Esophagus squamous epithelium (tissue), 5 donors: ENCODE data around the gene PBX3. TPM values are rescaled to one million over a fixed set of nuclear protein-coding genes. Genes with fewer than 3 reads are reported as not detected.

Experiments used
- DNase-seq: peaks from one replicate; lab custom pipeline; 2025; lab: John Stamatoyannopoulos, UW
- H3K27ac ChIP-seq, 4 donors: fragments of 200-600 bp; sonication (generic); one replicate each; pipeline ENCODE4 v1.5.1; 2016 to 2019; ENCODE audit warnings: mild to moderate bottlenecking in 1 of 4
- H3K27me3 ChIP-seq, 4 donors: fragments of 200-600 bp; sonication (generic); 1 replicate in 3 of 4; 2 replicates in 1 of 4; pipeline versions ENCODE4 v1.5.1 to v1.6.0; 2017 to 2021; ENCODE audit warnings: antibody characterized with exemption in 1 of 4
- H3K36me3 ChIP-seq, 3 donors: fragments of 200-600 bp; sonication (generic); one replicate each; pipeline ENCODE4 v1.5.1; 2016 to 2019
- H3K4me1 ChIP-seq, 3 donors: fragments of 200-600 bp; sonication (generic); one replicate each; pipeline ENCODE4 v1.5.1; 2017 to 2019
- H3K4me3 ChIP-seq, 4 donors: fragments of 200-600 bp; sonication (generic); 1 replicate in 3 of 4; 2 replicates in 1 of 4; pipeline ENCODE4 v1.5.1; 2016 to 2019; ENCODE audit warnings: mild to moderate bottlenecking in 2 of 4, moderate library complexity in 1 of 4
- H3K9me3 ChIP-seq, 3 donors: fragments of 200-600 bp; sonication (generic); one replicate each; pipeline ENCODE4 v1.5.1; 2016 to 2019
- POLR2A ChIP-seq, 4 donors: fragments of 450-650 bp; IDR thresholded peaks; one replicate each; pipeline ENCODE4 v1.6.1; 2017; ENCODE audit warnings: antibody characterized with exemption in 4 of 4, mild to moderate bottlenecking in 4 of 4, moderate library complexity in 3 of 4
- WGBS, 2 donors: methylation state at CpG; one replicate each; pipeline ENCODE4 v1.1.5; 2018; 5-methylcytosine and 5-hydroxymethylcytosine counted together
- intact Hi-C: fragments of 100-400 bp; cut with DNase I; formaldehyde crosslinking; loops from one replicate; pipeline ENCODE4 v1.15.0; 2022
- total RNA-seq, 4 donors: library from RNA; depleted of rRNA; stranded (reverse); fragments of >200 nt; gene quantifications; one replicate each; pipeline ENCODE4 v1.1.0, GENCODE V29; 2016
- TF ChIP-seq, protein P1 (sequence below), 6 experiments: fragments of 450-650 bp in 4 of 6; fragments of 200-600 bp in 2 of 6; sonication (generic) in 2 of 6; IDR thresholded peaks; one replicate each; pipeline ENCODE4 v1.5.1; 2016 to 2019; ENCODE audit warnings: antibody characterized with exemption in 6 of 6, mild to moderate bottlenecking in 4 of 6, moderate library complexity in 4 of 6
- donor health status: DM: yes; HTN: yes; CAD: no.

Gene PBX3
- total RNA-seq, 4 donors from 2014 or later, result 10.2 to 27.1 (median 12.7) TPM

DNA sequence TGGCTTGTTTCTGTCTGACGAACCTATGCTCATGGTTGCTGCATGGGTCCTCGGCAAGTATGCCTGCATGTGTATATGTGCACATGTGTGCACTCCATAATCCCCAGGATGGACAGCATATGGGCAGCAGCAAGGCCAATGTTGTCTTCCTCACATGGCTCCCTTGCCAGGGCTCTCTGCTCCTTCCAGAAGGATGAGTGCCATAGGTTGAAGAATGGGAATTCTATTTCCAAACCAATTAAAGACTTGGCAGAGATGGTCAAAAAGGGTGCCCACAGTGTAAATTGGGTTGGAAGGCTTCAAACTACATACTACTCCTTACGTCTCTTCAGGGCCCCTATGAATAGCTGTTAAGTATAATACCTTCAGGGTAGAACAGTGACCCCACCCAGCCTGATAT lies 212.1 kb downstream of the PBX3 start:
- no peak for TF ChIP-seq POLR2A (IDR thresholded peaks at IDR 0.05)
- TF ChIP-seq, protein P1, sequence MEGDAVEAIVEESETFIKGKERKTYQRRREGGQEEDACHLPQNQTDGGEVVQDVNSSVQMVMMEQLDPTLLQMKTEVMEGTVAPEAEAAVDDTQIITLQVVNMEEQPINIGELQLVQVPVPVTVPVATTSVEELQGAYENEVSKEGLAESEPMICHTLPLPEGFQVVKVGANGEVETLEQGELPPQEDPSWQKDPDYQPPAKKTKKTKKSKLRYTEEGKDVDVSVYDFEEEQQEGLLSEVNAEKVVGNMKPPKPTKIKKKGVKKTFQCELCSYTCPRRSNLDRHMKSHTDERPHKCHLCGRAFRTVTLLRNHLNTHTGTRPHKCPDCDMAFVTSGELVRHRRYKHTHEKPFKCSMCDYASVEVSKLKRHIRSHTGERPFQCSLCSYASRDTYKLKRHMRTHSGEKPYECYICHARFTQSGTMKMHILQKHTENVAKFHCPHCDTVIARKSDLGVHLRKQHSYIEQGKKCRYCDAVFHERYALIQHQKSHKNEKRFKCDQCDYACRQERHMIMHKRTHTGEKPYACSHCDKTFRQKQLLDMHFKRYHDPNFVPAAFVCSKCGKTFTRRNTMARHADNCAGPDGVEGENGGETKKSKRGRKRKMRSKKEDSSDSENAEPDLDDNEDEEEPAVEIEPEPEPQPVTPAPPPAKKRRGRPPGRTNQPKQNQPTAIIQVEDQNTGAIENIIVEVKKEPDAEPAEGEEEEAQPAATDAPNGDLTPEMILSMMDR (IDR thresholded peaks at IDR 0.05), result no peak

DNA sequence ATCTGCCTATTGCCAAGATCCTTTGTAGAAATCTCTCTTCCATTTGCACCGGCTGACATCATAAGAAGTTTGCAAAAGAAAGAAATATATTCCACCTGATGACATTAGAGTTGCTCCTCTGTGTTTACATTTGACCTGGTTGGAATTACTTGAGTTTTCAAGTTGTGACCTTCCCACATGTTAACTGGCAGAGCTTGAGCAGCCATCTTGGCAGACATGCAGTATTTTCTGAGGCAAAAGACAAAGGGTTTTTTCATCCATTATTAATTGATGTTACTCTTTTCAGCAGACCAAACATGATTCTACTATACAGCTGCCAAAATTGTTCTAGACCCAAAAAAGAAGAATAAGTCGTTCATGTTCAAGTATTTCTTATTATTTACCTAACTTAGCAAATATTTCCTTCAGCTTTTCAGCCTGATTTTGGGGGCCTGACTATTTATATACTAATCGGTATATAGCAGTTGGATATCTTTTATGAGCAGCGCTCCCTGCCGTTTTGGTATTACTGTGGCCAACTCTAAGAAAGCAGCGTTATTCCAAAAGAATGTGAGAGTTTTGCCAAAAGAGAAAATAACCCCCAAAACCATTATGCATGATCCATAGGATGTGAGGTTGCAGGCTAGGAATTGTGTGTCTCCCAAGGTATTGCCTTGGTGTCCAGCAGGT lies 212.9 kb downstream of the PBX3 start:
- Histone ChIP-seq H3K27ac (no peak overlapping the region), H3K4me3 (no peak overlapping the region), H3K4me1 (peaks cover 0 to 5% (median 0%) of the 10 kb centered on the region in 3 donors), H3K36me3 (peaks cover 0 to 24% (median 0%) of the 10 kb centered on the region in 3 donors), H3K27me3 (no peaks in the 10 kb centered on the region), H3K9me3 (no peaks in the 10 kb centered on the region)
- no peak for TF ChIP-seq POLR2A (IDR thresholded peaks at IDR 0.05)
- TF ChIP-seq, protein P1 (IDR thresholded peaks at IDR 0.05), result no peak
- DNase-seq, result no peak
- intact Hi-C loops, result no loop called here
- 70% methylated on average over 6 of the region's 6 CpGs for WGBS, 2 donors

More for the DNA sequence above, 212.1 kb downstream of the PBX3 start:
- DNase-seq, result no peak
- Histone ChIP-seq H3K9me3 (no peaks in the 10 kb centered on the region), H3K4me1 (no peaks in the 10 kb centered on the region), H3K4me3 (no peak overlapping the region), H3K36me3 (peaks cover 0 to 24% (median 0%) of the 10 kb centered on the region in 3 donors), H3K27me3 (no peaks in the 10 kb centered on the region), H3K27ac (no peak overlapping the region)
- WGBS, 2 donors, result 85 to 92% methylated on average over 3 of the region's 3 CpGs
- intact Hi-C loops, result no loop called here

DNA sequence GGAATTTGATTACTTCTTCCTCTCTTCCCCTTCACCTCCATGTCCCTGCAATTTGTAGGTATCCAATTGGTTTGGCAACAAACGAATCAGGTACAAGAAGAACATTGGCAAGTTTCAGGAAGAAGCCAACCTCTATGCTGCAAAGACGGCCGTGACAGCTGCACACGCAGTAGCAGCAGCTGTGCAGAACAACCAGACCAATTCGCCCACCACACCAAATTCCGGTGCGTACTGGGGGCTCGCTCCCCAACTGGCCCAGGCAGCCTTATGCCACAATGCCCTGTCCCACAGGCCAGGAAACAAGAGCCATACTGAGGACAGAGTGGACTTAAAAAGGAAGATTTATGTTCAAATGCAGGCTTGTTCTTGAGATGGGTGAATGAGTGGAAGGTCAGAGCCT lies 213.5 kb downstream of the PBX3 start:
- no peaks in the 10 kb centered on the region for H3K9me3 ChIP-seq
- no peaks in the 10 kb centered on the region for H3K27me3 ChIP-seq
- WGBS, 2 donors, result 93 to 96% methylated on average over 8 of the region's 8 CpGs
- TF ChIP-seq POLR2A (IDR thresholded peaks at IDR 0.05), result no peak
- TF ChIP-seq, protein P1 (IDR thresholded peaks at IDR 0.05), result no peak
- H3K27ac ChIP-seq, result no peak overlapping the region
- intact Hi-C loops, result no loop called here
- DNase-seq, result no peak
- peaks cover 0 to 10% (median 0%) of the 10 kb centered on the region in 3 donors for H3K4me1 ChIP-seq
- H3K36me3 ChIP-seq, result peaks cover 0 to 27% (median 0%) of the 10 kb centered on the region in 3 donors
- H3K4me3 ChIP-seq, result no peak overlapping the region

DNA sequence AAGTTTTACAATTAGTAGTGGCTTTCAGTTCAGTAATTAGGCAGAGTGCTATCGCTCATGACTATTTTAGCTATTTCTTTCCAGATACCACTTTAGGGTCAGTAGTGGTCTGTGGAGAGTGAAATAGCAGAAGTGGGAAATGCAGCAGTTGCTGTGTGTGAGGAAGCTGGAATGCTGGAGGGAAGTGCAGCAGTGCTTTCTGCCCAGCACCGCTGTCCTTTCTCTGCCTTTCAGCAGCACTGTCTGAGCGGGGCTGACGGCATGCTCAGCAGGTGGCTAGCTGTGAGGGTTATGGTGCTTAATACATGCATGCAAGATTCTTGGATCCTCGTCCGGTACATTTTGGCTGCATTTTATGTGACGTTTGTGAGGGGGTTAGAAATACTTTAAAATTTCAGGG lies 213.9 kb downstream of the PBX3 start:
- 82 to 83% methylated on average over 7 of the region's 7 CpGs for WGBS, 2 donors
- intact Hi-C loops, result no loop called here

DNA sequence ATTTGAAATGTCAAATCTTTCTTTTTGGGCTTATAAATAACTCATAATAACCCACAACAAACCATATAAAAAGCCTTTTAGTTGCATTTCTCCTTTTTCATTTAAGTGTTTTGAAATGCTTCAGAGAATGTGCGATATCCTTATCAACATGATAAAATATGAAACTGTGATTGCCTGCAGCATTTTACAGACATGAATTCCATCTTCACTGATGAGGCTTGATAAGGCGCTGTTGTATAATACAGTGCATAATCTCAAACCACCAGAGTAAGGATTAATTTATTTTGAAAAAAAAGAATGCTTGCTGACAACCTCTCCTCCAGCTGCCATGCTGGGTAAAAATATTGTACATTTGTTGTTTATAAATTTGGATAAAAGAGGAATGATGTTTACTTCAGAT lies 216.8 kb downstream of the PBX3 start:
- whole genome bisulfite sequencing, 2 donors, result 89 to 95% methylated on average over 2 of the region's 2 CpGs

More for the DNA sequence above, 213.9 kb downstream of the PBX3 start:
- H3K27ac ChIP-seq, result no peak overlapping the region
- TF ChIP-seq POLR2A (IDR thresholded peaks at IDR 0.05), result no peak
- TF ChIP-seq, protein P1 (IDR thresholded peaks at IDR 0.05), result no peak
- no peaks in the 10 kb centered on the region for H3K9me3 ChIP-seq
- H3K4me3 ChIP-seq, result no peak overlapping the region
- peaks cover 0 to 14% (median 0%) of the 10 kb centered on the region in 3 donors for H3K4me1 ChIP-seq
- H3K36me3 ChIP-seq, result peaks cover 0 to 31% (median 0%) of the 10 kb centered on the region in 3 donors
- H3K27me3 ChIP-seq, result no peaks in the 10 kb centered on the region
- no peak for DNase-seq

More for the DNA sequence above, 216.8 kb downstream of the PBX3 start:
- Histone ChIP-seq H3K27me3 (no peaks in the 10 kb centered on the region), H3K9me3 (no peaks in the 10 kb centered on the region), H3K4me3 (no peak overlapping the region), H3K36me3 (peaks cover 0 to 31% (median 0%) of the 10 kb centered on the region in 3 donors), H3K27ac (no peak overlapping the region), H3K4me1 (peaks cover 0 to 16% (median 0%) of the 10 kb centered on the region in 3 donors)
- intact Hi-C loops, result no loop called here
- no peak for DNase-seq
- TF ChIP-seq, protein P1 (IDR thresholded peaks at IDR 0.05), result no peak
- TF ChIP-seq POLR2A (IDR thresholded peaks at IDR 0.05), result no peak
